Fibroblast of pulmonary artery (primary cell): ENCODE measurements around the gene TSPOAP1.
"Not testable (repeated sequence)": the region's sequence is repeated elsewhere in the genome, so short reads cannot be mapped to it uniquely, and the experiment has no call there.

ENCODE experiments used
- DNase-seq: peaks from one replicate; pipeline ENCODE4 v3.0.0-alpha.2; 2010; ENCODE audit warnings: low read depth
- H3K4me3 ChIP-seq: replicated peaks from 2 replicates; pipeline ENCODE4 v1.5.1; 2011; ENCODE audit warnings: low read depth, mild to moderate bottlenecking, control low read depth, low read length, moderate library complexity
- TF ChIP-seq, protein P1 (sequence below): IDR thresholded peaks from 2 replicates; pipeline ENCODE4 v1.5.1; 2011; ENCODE audit warnings: mild to moderate bottlenecking, control low read depth, low read length, inconsistent platforms; ENCODE audit errors: missing control alignments

TSPOAP1 gene

DNA sequence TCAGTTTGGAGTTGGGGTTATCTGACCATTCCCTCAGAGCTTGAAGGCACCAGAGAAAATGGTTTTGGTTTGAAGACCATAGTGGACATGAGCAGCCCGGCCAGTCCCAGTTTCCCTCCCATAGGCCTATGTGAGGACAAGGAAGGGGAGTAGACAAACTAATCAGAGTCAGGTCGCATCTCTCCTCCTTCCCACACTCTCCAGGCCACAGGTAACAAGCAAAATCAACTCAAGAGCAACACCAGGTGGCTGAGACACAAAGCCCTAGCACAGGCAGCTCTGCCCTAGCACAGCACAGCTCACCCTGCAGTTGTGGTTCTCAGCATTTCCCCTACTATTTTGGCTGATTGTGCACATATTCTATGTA lies 16.2 kb upstream of the TSPOAP1 start:
- no peak for DNase-seq
- TF ChIP-seq, protein P1, sequence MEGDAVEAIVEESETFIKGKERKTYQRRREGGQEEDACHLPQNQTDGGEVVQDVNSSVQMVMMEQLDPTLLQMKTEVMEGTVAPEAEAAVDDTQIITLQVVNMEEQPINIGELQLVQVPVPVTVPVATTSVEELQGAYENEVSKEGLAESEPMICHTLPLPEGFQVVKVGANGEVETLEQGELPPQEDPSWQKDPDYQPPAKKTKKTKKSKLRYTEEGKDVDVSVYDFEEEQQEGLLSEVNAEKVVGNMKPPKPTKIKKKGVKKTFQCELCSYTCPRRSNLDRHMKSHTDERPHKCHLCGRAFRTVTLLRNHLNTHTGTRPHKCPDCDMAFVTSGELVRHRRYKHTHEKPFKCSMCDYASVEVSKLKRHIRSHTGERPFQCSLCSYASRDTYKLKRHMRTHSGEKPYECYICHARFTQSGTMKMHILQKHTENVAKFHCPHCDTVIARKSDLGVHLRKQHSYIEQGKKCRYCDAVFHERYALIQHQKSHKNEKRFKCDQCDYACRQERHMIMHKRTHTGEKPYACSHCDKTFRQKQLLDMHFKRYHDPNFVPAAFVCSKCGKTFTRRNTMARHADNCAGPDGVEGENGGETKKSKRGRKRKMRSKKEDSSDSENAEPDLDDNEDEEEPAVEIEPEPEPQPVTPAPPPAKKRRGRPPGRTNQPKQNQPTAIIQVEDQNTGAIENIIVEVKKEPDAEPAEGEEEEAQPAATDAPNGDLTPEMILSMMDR: no peak

DNA sequence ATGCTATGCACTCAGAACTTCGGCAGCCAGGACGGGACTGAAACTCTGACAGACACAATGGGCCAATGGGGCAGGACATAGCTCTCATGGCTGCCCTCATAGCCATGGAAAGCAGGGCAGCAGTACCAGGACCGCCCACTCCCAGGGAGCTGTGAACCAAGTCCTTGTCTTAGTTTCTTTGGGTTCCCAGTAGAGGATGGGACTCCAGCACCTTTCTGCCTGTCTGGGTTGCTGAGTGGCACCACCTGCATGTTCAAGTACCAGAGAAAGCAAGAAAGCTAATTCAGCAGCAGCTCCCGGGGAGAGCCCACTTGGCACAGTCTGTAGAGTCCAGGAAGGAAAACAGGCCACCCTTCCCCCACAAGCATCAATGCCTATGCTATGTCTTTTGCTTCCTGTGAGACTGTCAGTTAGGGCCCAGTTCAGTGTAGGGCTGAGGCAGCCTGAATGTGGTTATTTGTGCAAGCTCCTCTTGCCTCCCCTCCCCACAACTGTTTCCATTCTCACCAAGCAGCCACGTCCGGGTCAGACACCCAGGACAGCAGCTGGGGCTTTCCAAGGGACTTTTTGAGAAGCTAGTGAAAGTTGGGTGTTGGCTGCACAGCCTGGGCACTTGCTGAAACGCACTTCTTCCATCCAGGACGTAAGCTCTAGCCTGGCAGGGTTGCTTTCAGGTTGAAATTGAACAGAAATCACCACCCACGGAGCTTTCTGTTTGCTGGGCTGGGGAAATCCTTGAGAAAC lies 15.6 kb upstream of the TSPOAP1 start:
- H3K4me3 ChIP-seq: no peak overlapping the region
- DNase-seq: peak; percentile 29
- TF ChIP-seq, protein P1: no peak

More for the DNA sequence above, 16.2 kb upstream of the TSPOAP1 start:
- no peak overlapping the region for H3K4me3 ChIP-seq

DNA sequence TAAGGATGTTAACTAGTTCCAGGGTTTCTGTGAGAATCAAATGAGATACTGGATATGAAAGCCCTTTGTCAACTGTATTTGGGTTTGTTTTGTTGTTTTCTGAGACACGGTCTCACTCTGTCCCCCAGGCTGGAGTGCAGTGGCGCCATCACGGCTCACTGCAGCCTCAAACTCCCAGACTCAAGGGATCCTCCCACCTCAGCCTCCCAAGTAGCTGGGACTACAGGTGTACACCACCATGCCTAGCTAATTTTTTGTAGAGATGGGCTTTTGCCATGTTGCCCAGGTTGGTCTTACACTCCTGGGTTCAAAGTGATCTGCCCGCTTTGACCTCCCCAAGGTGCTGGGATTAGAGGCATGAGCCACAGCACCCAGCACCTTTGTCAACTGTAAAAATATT lies 14.5 kb upstream of the TSPOAP1 start:
- TF ChIP-seq, protein P1: no peak
- no peak for DNase-seq
- H3K4me3 ChIP-seq: no peak overlapping the region

DNA sequence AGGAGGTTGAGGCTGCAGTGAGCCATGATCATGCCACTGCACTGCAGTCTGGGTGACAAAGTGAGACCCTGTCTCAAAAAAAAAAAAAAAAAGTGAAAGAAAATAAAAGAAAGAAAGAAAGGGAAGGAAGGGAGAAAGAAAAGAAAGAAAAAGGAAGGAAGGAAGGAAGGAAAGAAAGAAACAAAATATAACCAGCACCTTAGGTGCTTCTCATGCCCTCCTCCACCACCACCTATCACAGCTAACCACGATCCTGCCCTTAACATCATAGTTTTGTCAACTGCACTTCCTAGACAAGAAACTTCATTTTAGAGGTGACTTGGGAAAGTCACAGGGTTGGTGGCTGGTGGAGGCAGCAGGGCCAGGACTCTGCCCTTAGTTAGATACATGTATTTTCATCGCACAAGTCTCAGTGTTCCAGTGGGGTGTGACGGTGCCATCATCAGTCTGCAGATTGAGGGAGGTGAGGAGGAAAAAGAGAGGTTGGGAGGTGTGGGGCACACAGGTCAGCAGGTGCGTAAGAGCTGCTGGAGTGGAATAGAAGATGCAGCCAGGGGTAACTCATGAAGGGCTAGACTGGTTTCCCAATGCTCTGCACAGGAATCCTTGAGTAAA lies 13.4 kb upstream of the TSPOAP1 start:
- no peak overlapping the region for H3K4me3 ChIP-seq
- no peak for DNase-seq
- TF ChIP-seq, protein P1: no peak

DNA sequence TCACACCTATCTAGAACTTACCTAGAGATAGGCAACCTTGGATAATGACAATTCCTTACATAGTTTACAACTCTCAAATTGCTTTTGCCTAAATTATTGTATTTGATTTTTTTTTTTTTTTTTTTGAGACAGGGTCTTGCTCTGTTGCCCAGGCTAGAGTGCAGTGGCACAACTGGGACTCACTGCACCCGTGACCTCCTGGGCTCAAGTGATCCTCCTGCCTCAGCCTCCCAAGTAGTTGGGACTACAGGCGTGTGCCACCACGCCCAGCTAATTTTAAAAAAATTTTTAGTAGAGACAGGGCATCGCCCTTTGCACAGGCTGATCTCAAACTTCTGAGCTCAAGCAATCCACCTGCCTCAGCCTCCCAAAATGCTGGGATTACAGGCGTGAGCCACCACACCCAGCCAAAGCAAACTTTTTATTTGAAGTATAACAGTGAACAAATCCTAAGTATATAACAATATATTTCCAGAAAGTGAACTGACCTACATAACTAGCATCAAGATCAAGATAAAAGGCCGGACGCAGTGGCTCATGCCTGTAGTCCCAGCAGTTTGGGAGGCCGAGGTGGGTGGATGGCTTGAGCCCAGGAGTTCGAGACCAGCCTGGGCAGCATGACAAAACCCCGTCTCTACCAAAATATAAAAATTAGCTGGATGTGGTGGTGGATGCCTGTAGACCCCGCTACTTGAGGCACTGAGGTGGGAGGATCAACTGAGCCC lies 12.7 kb upstream of the TSPOAP1 start:
- H3K4me3 ChIP-seq, DNase-seq: not testable (repeated sequence)

DNA sequence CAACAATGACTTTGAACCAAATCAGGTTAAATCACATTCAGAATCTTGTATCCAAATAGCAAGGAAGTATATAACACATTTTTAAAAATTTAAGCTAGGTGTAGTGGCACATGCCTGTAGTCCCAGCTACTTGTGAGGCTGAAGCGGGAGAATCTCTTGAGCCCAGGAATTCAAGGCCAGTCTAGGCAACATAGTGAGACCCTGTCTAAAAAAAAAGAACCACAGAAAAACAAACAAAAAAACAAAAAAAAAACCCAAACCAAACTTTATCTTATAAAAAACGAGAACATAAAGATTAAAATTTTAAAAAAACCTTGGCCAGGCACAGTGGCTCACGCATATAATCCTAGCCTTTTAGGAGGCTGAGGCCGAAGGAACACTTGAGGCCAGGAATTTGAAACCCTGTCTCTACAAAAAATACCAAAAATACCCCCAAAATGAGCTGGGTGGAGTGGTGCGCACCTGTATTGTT lies 11.8 kb upstream of the TSPOAP1 start:
- no peak for DNase-seq
- TF ChIP-seq, protein P1: no peak
- H3K4me3 ChIP-seq: no peak overlapping the region

DNA sequence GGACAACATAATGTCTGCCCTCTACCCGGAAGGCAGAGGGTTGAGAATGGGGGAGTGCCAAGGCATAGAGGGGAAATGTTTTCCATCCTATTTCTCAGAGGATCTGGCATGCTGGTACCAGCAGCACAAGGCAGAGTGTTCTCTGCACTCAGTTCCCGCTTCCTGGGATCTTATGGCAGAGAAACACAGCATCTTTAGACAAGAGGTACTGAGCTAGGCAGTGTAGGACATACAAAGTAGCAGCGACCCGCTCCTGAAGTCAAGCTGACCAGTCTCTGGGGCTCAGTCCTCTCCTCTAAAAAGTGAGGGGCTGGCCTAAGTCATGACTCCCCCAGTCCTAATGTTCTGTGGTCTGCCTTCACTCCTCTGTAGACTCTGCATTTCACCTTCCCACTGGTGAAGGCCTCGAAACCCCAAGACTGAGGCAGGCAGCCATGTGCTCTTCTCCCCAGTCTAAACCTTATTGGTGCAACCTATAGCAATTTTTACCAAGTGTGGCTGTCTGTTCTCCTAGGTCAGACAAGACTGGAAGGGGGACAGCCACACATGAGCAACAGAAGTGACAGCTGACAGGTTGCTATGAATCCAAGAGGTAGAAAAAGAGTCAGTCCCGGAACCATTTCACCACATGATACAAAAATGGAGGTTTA lies 11.3 kb upstream of the TSPOAP1 start:
- H3K4me3 ChIP-seq: no peak overlapping the region
- no peak for DNase-seq
- TF ChIP-seq, protein P1: no peak
